Measurements from ENCODE around the gene APOC3.
"Not testable (repeated sequence)": the region's sequence is repeated elsewhere in the genome, so short reads cannot be mapped to it uniquely, and the experiment has no call there.

APOC3 gene

GRCh38 chr11:116829525-116830183 is at the start of gene APOC3:
APOC3 (plus strand) TSS chr11:116829907; CDS start chr11:116830583, 676 bp downstream.
- peak; percentile 16 for DNase-seq

- DNase-seq = no peak
Observed at GRCh38 chr11:116782728-116783127, 47.0 kb upstream of the APOC3 start.

- DNase-seq = no peak
Observed at GRCh38 chr11:116786326-116786725, 43.4 kb upstream of the APOC3 start.

GRCh38 chr11:116786966-116787365 is 42.7 kb upstream of the APOC3 start:
- DNase-seq = no peak

GRCh38 chr11:116787436-116787785 is 42.3 kb upstream of the APOC3 start:
- DNase-seq = no peak

GRCh38 chr11:116787786-116788486 is 41.8 kb upstream of the APOC3 start, which contains the start of gene ZPR1:
ZPR1 (minus strand) TSS chr11:116788023; CDS start chr11:116787990, 33 bp downstream.
- peak; percentile 80 for DNase-seq

- no peak for DNase-seq
Observed at GRCh38 chr11:116788534-116788933, 41.2 kb upstream of the APOC3 start.

GRCh38 chr11:116788975-116789374 is 40.7 kb upstream of the APOC3 start:
- DNase-seq = no peak

- DNase-seq = no peak
Observed at GRCh38 chr11:116790167-116791001, 39.3 kb upstream of the APOC3 start.

- peak; percentile 76 for DNase-seq
Observed at GRCh38 chr11:116791002-116791812, 38.5 kb upstream of the APOC3 start.

GRCh38 chr11:116791813-116792143 is 37.9 kb upstream of the APOC3 start, which contains the start of gene APOA5:
APOA5 (minus strand) TSS chr11:116791879; CDS start chr11:116791860, 19 bp downstream.
- no peak for DNase-seq

GRCh38 chr11:116792144-116792868 is 37.4 kb upstream of the APOC3 start:
- no peak for DNase-seq

- no peak for DNase-seq
Observed at GRCh38 chr11:116792869-116793771, 36.6 kb upstream of the APOC3 start.

- DNase-seq = peak; percentile 32
Observed at GRCh38 chr11:116793772-116794097, 36.0 kb upstream of the APOC3 start.

GRCh38 chr11:116794851-116795250 is 34.9 kb upstream of the APOC3 start:
- DNase-seq = no peak

GRCh38 chr11:116796548-116796947 is 33.2 kb upstream of the APOC3 start:
- no peak for DNase-seq

GRCh38 chr11:116797816-116798215 is 31.9 kb upstream of the APOC3 start:
- no peak for DNase-seq

- no peak for DNase-seq
Observed at GRCh38 chr11:116798368-116798767, 31.3 kb upstream of the APOC3 start.

- DNase-seq = no peak
Observed at GRCh38 chr11:116800610-116801009, 29.1 kb upstream of the APOC3 start.

GRCh38 chr11:116801662-116802061 is 28.0 kb upstream of the APOC3 start:
- DNase-seq = not testable (repeated sequence)

- DNase-seq = no peak
Observed at GRCh38 chr11:116804001-116804400, 25.7 kb upstream of the APOC3 start.

Data from NCI-H69 (cell line).